ENCODE data around the gene RINL. TPM values are rescaled to one million over a fixed set of nuclear protein-coding genes. Genes with fewer than 3 reads are reported as not detected.

RINL gene
- total and polyA plus RNA-seq, 2 of the 8 experiments (the other 6 are each of a cell fraction or from before 2014, with no cell fraction given): 11.1 to 11.9 TPM

- FAIRE-seq: no peak
- CTCF ChIA-PET (ENCODE audit: partially characterized antibody): interaction anchor here (0.6 to 1.5 kb wide), 2 partner anchors 49 to 500 kb away, joined by 3 to 4 read pairs; no protein-coding TSS in a partner anchor
- no peak overlapping the region for H3K4me3 ChIP-seq (ENCODE audit: extremely low read depth in 1 of 4, insufficient read depth in 2 of 4, low read depth in 3 of 4, low read length in 4 of 4)
- no peak for TF ChIP-seq ATF3 (IDR thresholded peaks at IDR 0.05; ENCODE audit: insufficient read depth, low read depth, low read length)
- peak; percentile 34; the same call in 1 of the 2 replicates for TF ChIP-seq POLR2AphosphoS5 (IDR thresholded peaks at IDR 0.05; ENCODE audit: low read depth, low read length)
- TF ChIP-seq POLR2A (IDR thresholded peaks at IDR 0.05; ENCODE audit: control extremely low read depth in 1 of 2, low read depth in 2 of 2, low read length in 2 of 2): peak in 1 of 2 experiments; percentile 62; a peak in 1 of 3 replicates
- no peak overlapping the region; the same call in 1 of the 2 replicates for H2BK5ac ChIP-seq (ENCODE audit: low read depth, low read length)
- no peak overlapping the region for H3K4ac ChIP-seq (replicated peaks; ENCODE audit: insufficient read length, low read depth, low read length)
- H2BK12ac ChIP-seq (ENCODE audit: low read depth, low read length): no peak overlapping the region
- no peak overlapping the region for H2AK5ac ChIP-seq (ENCODE audit: low read depth, low read length)
- peaks cover 7% of the 10 kb centered on the region; the same call in 1 of the 2 replicates for H3K79me1 ChIP-seq (ENCODE audit: low read depth, low read length)
- H2BK120ac ChIP-seq (replicated peaks; ENCODE audit: low read depth, low read length): no peak overlapping the region
- H4K5ac ChIP-seq (ENCODE audit: insufficient read length, low read depth, low read length): no peak overlapping the region
- H3K14ac ChIP-seq (ENCODE audit: insufficient read length): no peak overlapping the region
- H3K56ac ChIP-seq (replicated peaks; ENCODE audit: insufficient read length, low read depth, low read length): no peak overlapping the region
- no peaks in the 10 kb centered on the region for H3K23me2 ChIP-seq (ENCODE audit: low read depth, low read length)
- H3K9ac ChIP-seq (replicated peaks in 1 of 4; ENCODE audit: extremely low read depth in 1 of 4, low read depth in 3 of 4, low read length in 3 of 4): no peak overlapping the region
- H4K91ac ChIP-seq (replicated peaks; ENCODE audit: insufficient read length, low read length): no peak overlapping the region
- no peaks in the 10 kb centered on the region; a peak in 1 of 7 replicates for H3K27me3 ChIP-seq (replicated peaks in 1 of 4; ENCODE audit: control insufficient read depth in 3 of 4, extremely low read depth in 1 of 4, insufficient read depth in 3 of 4, low read length in 3 of 4)
- H4K8ac ChIP-seq (ENCODE audit: extremely low read depth, insufficient read depth, low read length): peak overlapping the region; percentile 76; the same call in 1 of the 2 replicates
- no peak for DNase-seq (ENCODE audit: low read depth in 1 of 2, low spot score in 2 of 2)
- no peak overlapping the region for H3K18ac ChIP-seq (ENCODE audit: extremely low read depth, low read length)
- peaks cover 32 to 45% of the 10 kb centered on the region in 2 experiments for H4K20me1 ChIP-seq (replicated peaks in 1 of 2; ENCODE audit: control insufficient read depth in 1 of 2, insufficient read depth in 2 of 2, low read length in 2 of 2)
- no peak overlapping the region for H2BK20ac ChIP-seq (ENCODE audit: low read length)
- H3K9me3 ChIP-seq (ENCODE audit: insufficient read depth in 2 of 2, low read depth in 1 of 2, low read length in 1 of 2): no peaks in the 10 kb centered on the region
- H2AFZ ChIP-seq (ENCODE audit: low read length): no peak overlapping the region
- H3K4me1 ChIP-seq (replicated peaks in 1 of 4; ENCODE audit: control insufficient read depth in 3 of 4, insufficient read depth in 4 of 4, low read length in 3 of 4): no peaks in the 10 kb centered on the region
- WGBS, 2 experiments (ENCODE audit: extremely low coverage in 1 of 2, insufficient coverage in 1 of 2, insufficient read length in 1 of 2, insufficient replicate concordance in 2 of 2, low coverage in 1 of 2, low lambda C conversion rate in 2 of 2, missing lambda C conversion rate in 1 of 2): 96% methylated on average over 12 of the region's 12 CpGs; no CpG with 5 or more reads in 1 of the 2 experiments
- H3K23ac ChIP-seq (ENCODE audit: insufficient read length): no peak overlapping the region
- POLR2A ChIA-PET (ENCODE audit: partially characterized antibody): interaction anchor here (0.6 to 14.2 kb wide), 20 partner anchors 7 to 105 kb away, joined by 3 to 376 read pairs (median 4); partner anchors contain the start of genes CAPN12, HNRNPL, MRPS12 and SARS2
- no peak overlapping the region; the same call in 1 of the 2 replicates for H3K27ac ChIP-seq (ENCODE audit: low read depth, low read length)
- H2BK15ac ChIP-seq (ENCODE audit: low read length): no peak overlapping the region
- peaks cover 76 to 89% (median 83%) of the 10 kb centered on the region in 4 experiments for H3K36me3 ChIP-seq (ENCODE audit: control insufficient read depth in 2 of 4, insufficient read depth in 4 of 4, low read length in 3 of 4)
- no peak overlapping the region for H3K4me2 ChIP-seq (ENCODE audit: insufficient read depth in 1 of 2, low read depth in 2 of 2, low read length in 2 of 2)
- H3K79me2 ChIP-seq (ENCODE audit: control insufficient read depth in 1 of 2, insufficient read depth in 2 of 2, low read length in 2 of 2): peaks cover 0 to 30% of the 10 kb centered on the region in 2 experiments; a peak in 2 of 4 replicates
Measured at GRCh38 chr19:38838986-38839761, 38.9 kb downstream of the RINL start.

Data from H1 (cell line).